ENCODE measurements around the gene HMCN2. TPM values are rescaled to one million over a fixed set of nuclear protein-coding genes. Genes with fewer than 3 reads are reported as not detected.

Gene HMCN2
- total RNA-seq, 4 donors from 2014 or later: 9.1 to 38.6 (median 12.5) TPM

- intact Hi-C loops (cut with DNase I): loop anchor here (5.0 kb wide), 1 partner anchor 48 kb away; no protein-coding TSS in a partner anchor
These were observed 19.1 kb downstream of the HMCN2 start for GRCh38 chr9:130284690-130285089.

GRCh38 chr9:130285271-130285670, 19.7 kb downstream of the HMCN2 start:
- H3K27ac ChIP-seq (replicated peaks in 1 of 4): peak overlapping the region in 1 of 4 donors; percentile 42
- H3K36me3 ChIP-seq: peaks cover 0 to 8% (median 4%) of the 10 kb centered on the region in 4 donors
- DNase-seq (ENCODE audit: extremely low spot score): no peak
- H3K4me3 ChIP-seq: no peak overlapping the region
- WGBS: 96% methylated on average over 7 of the region's 9 CpGs
- H3K4me1 ChIP-seq: peaks cover 29 to 90% (median 74%) of the 10 kb centered on the region in 4 donors
- intact Hi-C loops (cut with DNase I): no loop called here
- TF ChIP-seq POLR2A (IDR thresholded peaks at IDR 0.05; ENCODE audit: low read depth): no peak
- no peak for TF ChIP-seq POLR2AphosphoS5 (IDR thresholded peaks at IDR 0.05)
- no peak for TF ChIP-seq CTCF (IDR thresholded peaks at IDR 0.05)
- no peak for TF ChIP-seq EP300 (IDR thresholded peaks at IDR 0.05)
- no peaks in the 10 kb centered on the region for H3K9me3 ChIP-seq
- H3K27me3 ChIP-seq: no peaks in the 10 kb centered on the region

More at GRCh38 chr9:130284690-130285089, 19.1 kb downstream of the HMCN2 start:
- no peaks in the 10 kb centered on the region for H3K27me3 ChIP-seq
- WGBS: 98% methylated on average over 7 of the region's 7 CpGs
- no peaks in the 10 kb centered on the region for H3K9me3 ChIP-seq
- DNase-seq (ENCODE audit: extremely low spot score): no peak
- peaks cover 26 to 84% (median 69%) of the 10 kb centered on the region in 4 donors for H3K4me1 ChIP-seq
- no peak overlapping the region for H3K4me3 ChIP-seq
- peak overlapping the region in 1 of 4 donors; percentile 89 for H3K27ac ChIP-seq (replicated peaks in 1 of 4)
- no peak for TF ChIP-seq POLR2A (IDR thresholded peaks at IDR 0.05; ENCODE audit: low read depth)
- no peak for TF ChIP-seq EP300 (IDR thresholded peaks at IDR 0.05)
- TF ChIP-seq CTCF (IDR thresholded peaks at IDR 0.05): no peak
- H3K36me3 ChIP-seq: peaks cover 0 to 8% (median 4%) of the 10 kb centered on the region in 4 donors

- Histone ChIP-seq H3K4me1 (peaks cover 33 to 88% (median 79%) of the 10 kb centered on the region in 4 donors), H3K36me3 (peaks cover 0 to 8% (median 4%) of the 10 kb centered on the region in 4 donors), H3K27ac (replicated peaks in 1 of 4) (peak overlapping the region; percentile 2 to 67 (median 45)), H3K27me3 (no peaks in the 10 kb centered on the region), H3K4me3 (no peak overlapping the region), H3K9me3 (no peaks in the 10 kb centered on the region)
- intact Hi-C loops (cut with DNase I): no loop called here
- WGBS: 82% methylated on average over 11 of the region's 17 CpGs
- no peak for DNase-seq (ENCODE audit: extremely low spot score)
- TF ChIP-seq POLR2AphosphoS5 (IDR thresholded peaks at IDR 0.05): no peak
These were observed 20.7 kb downstream of the HMCN2 start for GRCh38 chr9:130286072-130286770.

GRCh38 chr9:130286781-130287428, 21.3 kb downstream of the HMCN2 start:
- H3K36me3 ChIP-seq: peaks cover 0 to 8% (median 4%) of the 10 kb centered on the region in 4 donors
- TF ChIP-seq POLR2AphosphoS5 (IDR thresholded peaks at IDR 0.05): peak; percentile 20 to 47
- no peak for TF ChIP-seq CTCF (IDR thresholded peaks at IDR 0.05)
- H3K27ac ChIP-seq (replicated peaks in 1 of 4): peak overlapping the region; percentile 2 to 67 (median 45)
- intact Hi-C loops (cut with DNase I): no loop called here
- H3K4me1 ChIP-seq: peaks cover 33 to 81% (median 75%) of the 10 kb centered on the region in 4 donors
- WGBS: 92% methylated on average over 20 of the region's 20 CpGs
- no peak for DNase-seq (ENCODE audit: extremely low spot score)
- H3K4me3 ChIP-seq: no peak overlapping the region
- H3K9me3 ChIP-seq: no peaks in the 10 kb centered on the region
- no peaks in the 10 kb centered on the region for H3K27me3 ChIP-seq

- Histone ChIP-seq H3K27ac (replicated peaks in 1 of 4) (peak overlapping the region in 2 of 4 donors; percentile 50 to 67), H3K9me3 (no peaks in the 10 kb centered on the region), H3K4me3 (no peak overlapping the region), H3K4me1 (peaks cover 25 to 72% (median 67%) of the 10 kb centered on the region in 4 donors), H3K36me3 (peaks cover 0 to 8% (median 4%) of the 10 kb centered on the region in 4 donors), H3K27me3 (no peaks in the 10 kb centered on the region)
- intact Hi-C loops (cut with DNase I): no loop called here
- WGBS: 57% methylated on average over 6 of the region's 6 CpGs
- TF ChIP-seq EP300 (IDR thresholded peaks at IDR 0.05): no peak
- TF ChIP-seq CTCF (IDR thresholded peaks at IDR 0.05): no peak
- no peak for TF ChIP-seq POLR2AphosphoS5 (IDR thresholded peaks at IDR 0.05)
- no peak for TF ChIP-seq POLR2A (IDR thresholded peaks at IDR 0.05; ENCODE audit: low read depth)
- DNase-seq (ENCODE audit: extremely low spot score): no peak
These were observed 22.2 kb downstream of the HMCN2 start for GRCh38 chr9:130287736-130288135.

All from esophagus muscularis mucosa (tissue), 4 donors.